Fibroblast of lung (primary cell): ENCODE results near the gene OR51E1. TPM values are rescaled to one million over a fixed set of nuclear protein-coding genes. Genes with fewer than 3 reads are reported as not detected.

ENCODE experiments used
- DNase-seq, 2 donors: peaks; one replicate each; pipeline versions ENCODE4 v3.0.0 to v3.0.0-alpha.2; 2010; ENCODE audit warnings: low read depth in 2 of 2
- H2AFZ ChIP-seq: 2 replicates; pipeline ENCODE4 v1.5.1; 2012; ENCODE audit warnings: low read length, control low read depth, inconsistent platforms
- H3K27ac ChIP-seq: 2 replicates; pipeline ENCODE4 v1.5.1; 2011; ENCODE audit warnings: low read length, control low read depth; ENCODE audit not compliant: insufficient read depth
- H3K27me3 ChIP-seq: 2 replicates; pipeline ENCODE4 v1.5.1; 2011; ENCODE audit warnings: mild to moderate bottlenecking, low read length; ENCODE audit not compliant: control insufficient read depth, insufficient read depth
- H3K36me3 ChIP-seq: 2 replicates; pipeline ENCODE4 v1.5.1; 2011; ENCODE audit warnings: low read length; ENCODE audit not compliant: control insufficient read depth, insufficient read depth
- H3K4me1 ChIP-seq: 2 replicates; pipeline ENCODE4 v1.5.1; 2011; ENCODE audit warnings: low read length; ENCODE audit not compliant: control insufficient read depth, insufficient read depth; ENCODE audit errors: extremely low read depth
- H3K4me2 ChIP-seq: 2 replicates; pipeline ENCODE4 v1.5.1; 2011; ENCODE audit warnings: low read length, control low read depth; ENCODE audit not compliant: insufficient read depth; ENCODE audit errors: extremely low read depth
- H3K4me3 ChIP-seq, 4 experiments: fragments of 200-600 bp in 1 of 4; sonication (generic) in 1 of 4; replicated peaks in 1 of 4; 2 replicates each; pipeline ENCODE4 v1.5.1; 2011 to 2016; ENCODE audit warnings: low read length in 4 of 4, low read depth in 3 of 4, mild to moderate bottlenecking in 3 of 4, control low read depth in 2 of 4, inconsistent platforms in 1 of 4, mixed read lengths in 1 of 4; ENCODE audit not compliant: insufficient read depth in 1 of 4; ENCODE audit errors: control extremely low read depth in 1 of 4
- H3K79me2 ChIP-seq: 2 replicates; pipeline ENCODE4 v1.5.1; 2012; ENCODE audit warnings: mild to moderate bottlenecking, low read length, inconsistent platforms; ENCODE audit not compliant: control insufficient read depth, insufficient read depth
- H3K9ac ChIP-seq: 2 replicates; pipeline ENCODE4 v1.5.1; 2011; ENCODE audit warnings: mild to moderate bottlenecking, low read length, control low read depth; ENCODE audit not compliant: insufficient read depth
- H3K9me3 ChIP-seq: 2 replicates; pipeline ENCODE4 v1.5.1; 2012; ENCODE audit warnings: low read depth, low read length; ENCODE audit not compliant: control insufficient read depth, insufficient read depth
- H4K20me1 ChIP-seq: 2 replicates; pipeline ENCODE4 v1.5.1; 2011; ENCODE audit warnings: low read length; ENCODE audit not compliant: control insufficient read depth, insufficient read depth; ENCODE audit errors: extremely low read depth
- CTCF ChIP-seq, 2 donors: IDR thresholded peaks in 1 of 2; conservative IDR thresholded peaks in 1 of 2; 1 replicate in 1 of 2; 2 replicates in 1 of 2; pipeline ENCODE4 v1.5.1; 2011 to 2012; ENCODE audit warnings: low read length in 2 of 2, control low read depth in 1 of 2, inconsistent platforms in 1 of 2, low read depth in 1 of 2, mild to moderate bottlenecking in 1 of 2
- EZH2 ChIP-seq: IDR thresholded peaks from 2 replicates; pipeline ENCODE4 v1.5.1; 2012; ENCODE audit warnings: low read length, control low read depth, mild to moderate bottlenecking; ENCODE audit errors: missing control alignments
- polyA plus RNA-seq, 2 donors: library from polyadenylated mRNA; depleted of rRNA in 1 of 2; stranded (reverse) in 1 of 2; unstranded in 1 of 2; fragments of >200 nt; gene quantifications; 2 replicates each; pipeline ENCODE4 v1.2.1, GENCODE V29; 2011 to 2012; ENCODE audit warnings: missing spikeins in 1 of 2
- total RNA-seq: library from RNA; depleted of rRNA; stranded (reverse); fragments of >200 nt; gene quantifications from 2 replicates; pipeline ENCODE4 v1.2.1, GENCODE V29; 2014

Gene OR51E1
- total and polyA plus RNA-seq, 2 donors (not counting 1 experiment from before 2014, with no cell fraction given) = not detected

DNA sequence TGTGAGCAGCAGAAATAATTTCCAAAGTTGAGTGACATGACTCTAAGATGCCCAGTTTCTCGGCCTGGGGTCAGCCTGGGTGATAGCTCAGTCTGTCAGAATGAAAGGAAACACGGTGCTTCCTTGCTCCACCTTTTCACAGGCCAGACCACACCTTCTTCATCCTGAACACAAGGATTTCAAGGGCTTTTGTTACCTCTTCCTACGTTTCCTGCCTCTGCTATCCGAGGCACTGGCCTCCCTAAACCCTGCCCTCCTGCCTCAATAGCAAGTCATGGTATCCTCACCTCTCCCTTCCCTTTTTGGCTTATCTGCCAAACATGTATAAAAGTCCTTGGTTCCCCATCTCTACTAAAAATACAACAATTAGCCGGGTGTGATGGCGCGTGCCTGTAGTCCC is 1.7 kb upstream of the OR51E1 start:
- Histone ChIP-seq H3K36me3 (no peaks in the 10 kb centered on the region), H3K4me2 (no peak overlapping the region), H4K20me1 (no peaks in the 10 kb centered on the region), H3K9ac (no peak overlapping the region), H3K4me1 (no peaks in the 10 kb centered on the region), H3K27me3 (no peaks in the 10 kb centered on the region), H2AFZ (no peak overlapping the region), H3K27ac (no peak overlapping the region), H3K9me3 (no peaks in the 10 kb centered on the region), H3K4me3 (no peak overlapping the region), H3K79me2 (no peaks in the 10 kb centered on the region)
- TF ChIP-seq CTCF (conservative IDR thresholded peaks at IDR 0.05 in 1 of 2, IDR thresholded peaks at IDR 0.05 in 1 of 2; ENCODE audit: low read depth in 1 of 2, low read length in 2 of 2) = no peak
- TF ChIP-seq EZH2 = no peak
- no peak for DNase-seq

DNA sequence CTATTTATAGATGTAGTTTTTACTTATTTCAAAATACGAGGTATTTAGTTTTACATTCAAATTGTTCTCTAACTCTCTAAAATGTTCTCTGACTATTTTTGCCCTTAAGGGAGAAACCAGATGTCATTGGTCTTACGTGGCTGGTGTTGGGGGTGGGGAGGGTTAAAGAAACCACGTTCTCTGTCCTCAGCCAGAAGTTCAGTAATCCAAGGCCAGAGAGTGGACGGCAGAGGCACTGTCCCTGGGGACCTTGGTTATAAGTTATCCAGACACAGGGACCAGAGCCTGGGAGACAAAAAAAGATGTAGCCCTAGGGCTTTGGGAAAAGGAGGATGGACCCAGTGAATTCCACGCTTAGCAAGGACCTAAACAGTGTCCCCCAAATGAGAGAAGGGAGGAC is 706 bp upstream of the OR51E1 start:
- Histone ChIP-seq H3K4me3 (no peak overlapping the region), H3K9me3 (no peaks in the 10 kb centered on the region), H3K9ac (no peak overlapping the region), H3K27ac (no peak overlapping the region), H3K4me2 (no peak overlapping the region), H3K36me3 (no peaks in the 10 kb centered on the region), H2AFZ (no peak overlapping the region), H4K20me1 (no peaks in the 10 kb centered on the region), H3K79me2 (no peaks in the 10 kb centered on the region), H3K4me1 (no peaks in the 10 kb centered on the region), H3K27me3 (no peaks in the 10 kb centered on the region)
- DNase-seq = no peak
- no peak for TF ChIP-seq EZH2
- TF ChIP-seq CTCF (conservative IDR thresholded peaks at IDR 0.05 in 1 of 2, IDR thresholded peaks at IDR 0.05 in 1 of 2; ENCODE audit: low read depth in 1 of 2, low read length in 2 of 2) = no peak

GRCh38 chr11:4644233-4644632 is 451 bp downstream of the OR51E1 start:
- Histone ChIP-seq H3K4me2 (no peak overlapping the region), H3K4me3 (no peak overlapping the region), H3K27me3 (no peaks in the 10 kb centered on the region), H3K36me3 (no peaks in the 10 kb centered on the region), H3K27ac (no peak overlapping the region), H3K9me3 (no peaks in the 10 kb centered on the region), H3K4me1 (no peaks in the 10 kb centered on the region), H3K9ac (no peak overlapping the region), H2AFZ (no peak overlapping the region), H3K79me2 (no peaks in the 10 kb centered on the region), H4K20me1 (no peaks in the 10 kb centered on the region)
- TF ChIP-seq CTCF (conservative IDR thresholded peaks at IDR 0.05 in 1 of 2, IDR thresholded peaks at IDR 0.05 in 1 of 2; ENCODE audit: low read depth in 1 of 2, low read length in 2 of 2) = no peak
- no peak for TF ChIP-seq EZH2
- no peak for DNase-seq
